Glutamatergic neuron (in vitro differentiated cells): ENCODE measurements around the gene LAMC1. TPM values are rescaled to one million over a fixed set of nuclear protein-coding genes. Genes with fewer than 3 reads are reported as not detected.

ENCODE experiments used
- DNase-seq: peaks from one replicate; pipeline ENCODE4 v3.0.0; 2022
- H3K27ac Mint-ChIP-seq: one replicate; pipeline ENCODE4 v1.8.0; 2020; ENCODE audit warnings: mild to moderate bottlenecking, mixed read lengths, inconsistent platforms; ENCODE audit not compliant: unreplicated experiment
- H3K27me3 Mint-ChIP-seq: one replicate; pipeline ENCODE4 v1.8.0; 2020; ENCODE audit warnings: mild to moderate bottlenecking, moderate library complexity, mixed read lengths, inconsistent platforms; ENCODE audit not compliant: unreplicated experiment
- H3K36me3 Mint-ChIP-seq: one replicate; pipeline ENCODE4 v1.8.0; 2020; ENCODE audit warnings: mild to moderate bottlenecking, mixed read lengths, inconsistent platforms; ENCODE audit not compliant: unreplicated experiment
- H3K4me1 Mint-ChIP-seq: one replicate; pipeline ENCODE4 v1.8.0; 2020; ENCODE audit warnings: mild to moderate bottlenecking, low read depth, mixed read lengths, inconsistent platforms; ENCODE audit not compliant: unreplicated experiment
- H3K4me3 Mint-ChIP-seq: one replicate; pipeline ENCODE4 v1.8.0; 2020; ENCODE audit warnings: mild to moderate bottlenecking, mixed read lengths, inconsistent platforms; ENCODE audit not compliant: unreplicated experiment
- H3K9me3 Mint-ChIP-seq: one replicate; pipeline ENCODE4 v1.8.0; 2020; ENCODE audit warnings: mild to moderate bottlenecking, moderate library complexity, mixed read lengths, inconsistent platforms; ENCODE audit not compliant: unreplicated experiment
- total RNA-seq: library from RNA; stranded (reverse); fragmentation: NEBNext Ultra II Directional; extraction: Animal tissue kit (Norgen Biotek cat#: 25700); gene quantifications from one replicate; pipeline ENCODE4 v1.2.1, GENCODE V29; 2021; ENCODE audit not compliant: unreplicated experiment
- TF ChIP-seq, protein P1 (sequence below): fragments of 200-600 bp; sonication (generic); IDR thresholded peaks from one replicate; pipeline ENCODE4 v1.5.0; 2021; ENCODE audit not compliant: partially characterized antibody, unreplicated experiment

Gene LAMC1
- total RNA-seq, 1 donor from 2014 or later, result 51.8 TPM

- Mint-ChIP-seq H3K4me3 (no peak overlapping the region), H3K27me3 (no peaks in the 10 kb centered on the region), H3K36me3 (no peaks in the 10 kb centered on the region), H3K4me1 (peaks cover 19% of the 10 kb centered on the region), H3K27ac (no peak overlapping the region), H3K9me3 (no peaks in the 10 kb centered on the region)
- no peak for DNase-seq
- TF ChIP-seq, protein P1, sequence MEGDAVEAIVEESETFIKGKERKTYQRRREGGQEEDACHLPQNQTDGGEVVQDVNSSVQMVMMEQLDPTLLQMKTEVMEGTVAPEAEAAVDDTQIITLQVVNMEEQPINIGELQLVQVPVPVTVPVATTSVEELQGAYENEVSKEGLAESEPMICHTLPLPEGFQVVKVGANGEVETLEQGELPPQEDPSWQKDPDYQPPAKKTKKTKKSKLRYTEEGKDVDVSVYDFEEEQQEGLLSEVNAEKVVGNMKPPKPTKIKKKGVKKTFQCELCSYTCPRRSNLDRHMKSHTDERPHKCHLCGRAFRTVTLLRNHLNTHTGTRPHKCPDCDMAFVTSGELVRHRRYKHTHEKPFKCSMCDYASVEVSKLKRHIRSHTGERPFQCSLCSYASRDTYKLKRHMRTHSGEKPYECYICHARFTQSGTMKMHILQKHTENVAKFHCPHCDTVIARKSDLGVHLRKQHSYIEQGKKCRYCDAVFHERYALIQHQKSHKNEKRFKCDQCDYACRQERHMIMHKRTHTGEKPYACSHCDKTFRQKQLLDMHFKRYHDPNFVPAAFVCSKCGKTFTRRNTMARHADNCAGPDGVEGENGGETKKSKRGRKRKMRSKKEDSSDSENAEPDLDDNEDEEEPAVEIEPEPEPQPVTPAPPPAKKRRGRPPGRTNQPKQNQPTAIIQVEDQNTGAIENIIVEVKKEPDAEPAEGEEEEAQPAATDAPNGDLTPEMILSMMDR, result no peak
These were observed 63.8 kb downstream of the LAMC1 start for GRCh38 chr1:183087001-183087400.

DNA sequence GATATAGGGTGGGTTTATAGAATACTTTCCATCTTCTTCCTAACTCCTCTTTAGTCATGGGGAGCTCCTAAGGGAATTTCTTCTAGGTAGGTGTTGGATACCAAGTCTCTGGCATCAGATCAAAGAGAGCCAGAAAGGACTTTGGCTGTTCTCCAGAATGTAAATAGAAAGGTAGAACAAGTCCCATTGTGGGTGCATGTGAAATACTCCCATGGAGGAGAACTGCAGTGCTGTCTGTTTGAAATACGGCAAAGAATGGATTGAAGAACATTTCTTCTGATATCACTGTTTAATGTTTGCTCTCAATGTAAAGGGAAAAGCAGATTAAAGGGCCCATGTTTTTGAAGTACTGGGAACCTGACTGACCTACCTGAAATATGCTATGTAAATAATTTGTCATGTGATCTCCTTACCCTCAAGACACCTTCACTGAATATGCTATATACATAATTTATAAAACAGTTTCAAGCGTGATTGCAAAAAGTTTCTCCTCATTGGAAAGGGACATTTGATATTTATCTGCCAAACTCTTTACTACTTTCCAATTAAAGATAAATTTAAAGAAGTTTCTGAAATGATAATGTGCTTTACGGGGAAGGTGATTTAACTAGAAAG is 65.9 kb downstream of the LAMC1 start:
- Mint-ChIP-seq H3K9me3 (peaks cover 2% of the 10 kb centered on the region), H3K36me3 (no peaks in the 10 kb centered on the region), H3K4me1 (peaks cover 16% of the 10 kb centered on the region), H3K4me3 (no peak overlapping the region), H3K27ac (no peak overlapping the region), H3K27me3 (no peaks in the 10 kb centered on the region)
- TF ChIP-seq, protein P1, result no peak
- DNase-seq, result no peak

- H3K4me3 Mint-ChIP-seq, result no peak overlapping the region
- H3K36me3 Mint-ChIP-seq, result no peaks in the 10 kb centered on the region
- peaks cover 16% of the 10 kb centered on the region for H3K4me1 Mint-ChIP-seq
- TF ChIP-seq, protein P1, result no peak
- H3K27me3 Mint-ChIP-seq, result no peaks in the 10 kb centered on the region
- no peak for DNase-seq
- H3K9me3 Mint-ChIP-seq, result peaks cover 2% of the 10 kb centered on the region
- H3K27ac Mint-ChIP-seq, result peak overlapping the region; percentile 29
These were observed 67.3 kb downstream of the LAMC1 start for GRCh38 chr1:183090391-183091006.

- Mint-ChIP-seq H3K36me3 (no peaks in the 10 kb centered on the region), H3K9me3 (peaks cover 2% of the 10 kb centered on the region), H3K27me3 (no peaks in the 10 kb centered on the region), H3K4me3 (no peak overlapping the region), H3K27ac (no peak overlapping the region), H3K4me1 (peaks cover 16% of the 10 kb centered on the region)
- TF ChIP-seq, protein P1, result no peak
- no peak for DNase-seq
These were observed 68.0 kb downstream of the LAMC1 start for GRCh38 chr1:183091181-183091580.

- Mint-ChIP-seq H3K4me3 (no peak overlapping the region), H3K36me3 (no peaks in the 10 kb centered on the region), H3K9me3 (peaks cover 2% of the 10 kb centered on the region), H3K27ac (no peak overlapping the region), H3K27me3 (peaks cover 1% of the 10 kb centered on the region), H3K4me1 (peaks cover 22% of the 10 kb centered on the region)
- no peak for DNase-seq
- TF ChIP-seq, protein P1, result no peak
These were observed 69.1 kb downstream of the LAMC1 start for GRCh38 chr1:183092350-183092749.
